K562 (cell line): ENCODE data around the gene ADIG. TPM values are rescaled to one million over a fixed set of nuclear protein-coding genes. Genes with fewer than 3 reads are reported as not detected.
A peak's percentile ranks its signal among the peaks of the same experiment; 100 is the strongest.

Source experiments
- CTCFL ChIP-seq: IDR thresholded peaks from 2 replicates; pipeline ENCODE4 v1.6.1; 2011; ENCODE audit warnings: borderline replicate concordance, low read depth, mild to moderate bottlenecking, moderate library complexity, low read length; ENCODE audit not compliant: insufficient read depth, poor library complexity, severe bottlenecking
- HNRNPLL ChIP-seq: fragments of 200-400 bp; formaldehyde crosslinking; IDR thresholded peaks from 2 replicates; pipeline ENCODE4 v1.6.1; 2017; ENCODE audit warnings: low read length, low read depth, mild to moderate bottlenecking; ENCODE audit not compliant: poor library complexity, severe bottlenecking
- MEF2A ChIP-seq: IDR thresholded peaks from 2 replicates; pipeline ENCODE4 v1.6.1; 2011; ENCODE audit warnings: low read depth, mild to moderate bottlenecking, low read length, moderate library complexity; ENCODE audit not compliant: control insufficient read depth
- PCBP1 ChIP-seq: fragments of 200-400 bp; formaldehyde crosslinking; IDR thresholded peaks from 2 replicates; pipeline ENCODE4 v1.6.1; 2018; ENCODE audit warnings: mild to moderate bottlenecking, low read depth, low read length; ENCODE audit not compliant: poor library complexity, severe bottlenecking
- PRDM10 ChIP-seq: fragments of 450-650 bp; IDR thresholded peaks from 2 replicates; pipeline ENCODE4 v1.6.1; 2018; ENCODE audit not compliant: partially characterized antibody
- RAD51 ChIP-seq: fragments of 450-650 bp; IDR thresholded peaks from 2 replicates; pipeline ENCODE4 v1.7.1; 2016; ENCODE audit warnings: low read depth, mild to moderate bottlenecking, borderline replicate concordance
- RBFOX2 ChIP-seq: fragments of 200-400 bp; formaldehyde crosslinking; IDR thresholded peaks from 2 replicates; pipeline ENCODE4 v1.6.1; 2017; ENCODE audit warnings: low read depth, mild to moderate bottlenecking, low read length, moderate library complexity
- RCOR1 ChIP-seq, 2 experiments: IDR thresholded peaks; 2 replicates each; pipeline ENCODE4 v1.6.1; 2012; ENCODE audit warnings: low read depth in 2 of 2, low read length in 2 of 2, borderline replicate concordance in 1 of 2, improper control_type of control experiment in 1 of 2
- SMARCA5 ChIP-seq: fragments of 450-650 bp; IDR thresholded peaks from 2 replicates; pipeline ENCODE4 v1.6.1; 2016
- ZNF23 ChIP-seq: fragments of 250-450 bp; sonication (Bioruptor Pico); IDR thresholded peaks from 2 replicates; pipeline ENCODE4 v1.4.0; 2020; ENCODE audit warnings: mild to moderate bottlenecking
- polyA plus RNA-seq, 8 experiments: library from polyadenylated mRNA; depleted of rRNA in 4 of 8; stranded (reverse) in 5 of 8; unstranded in 3 of 8; fragments of >200 nt; fragmentation: Nextera tagmentation in 2 of 8; fragmentation: Illumina TruSeq in 1 of 8; extraction: Ambion mirVana in 2 of 8; extraction: Trizol in 1 of 8; gene quantifications; 2 replicates each; pipeline versions ENCODE4 v1.2.1 to v1.2.3, GENCODE V29; 2011 to 2014; ENCODE audit warnings: inconsistent platforms in 1 of 8, missing spikeins in 1 of 8
- total RNA-seq, 7 experiments: library from RNA; depleted of rRNA in 6 of 7; stranded (reverse); fragments of >200 nt in 6 of 7; fragmentation: Illumina TruSeq in 2 of 7; extraction: Trizol in 2 of 7; gene quantifications; 2 replicates each; pipeline versions ENCODE4 v1.2.1 to v1.2.3, GENCODE V29; 2011 to 2021; ENCODE audit warnings: low replicate concordance in 1 of 7
- TF ChIP-seq, protein P1 (sequence below): sonication (generic); formaldehyde crosslinking; IDR thresholded peaks from 2 replicates; pipeline ENCODE4 v1.9.0; 2022; ENCODE audit warnings: mild to moderate bottlenecking, missing genetic modification reagents
- TF ChIP-seq, protein P2 (sequence below): fragments of 450-650 bp; formaldehyde crosslinking; IDR thresholded peaks from 2 replicates; pipeline ENCODE4 v1.4.0; 2020; ENCODE audit warnings: mild to moderate bottlenecking, moderate library complexity
- TF ChIP-seq, protein P3 (sequence below): sonication (generic); formaldehyde crosslinking; IDR thresholded peaks from 2 replicates; pipeline ENCODE4 v1.8.1; 2023; ENCODE audit warnings: mild to moderate bottlenecking, missing genetic modification reagents, moderate library complexity
- TF ChIP-seq, protein P4 (sequence below): fragments of 450-650 bp; formaldehyde crosslinking; IDR thresholded peaks from 2 replicates; pipeline ENCODE4 v1.4.0; 2022; ENCODE audit warnings: missing genetic modification characterization
- TF ChIP-seq, protein P5 (sequence below): fragments of 200-800 bp; sonication (Bioruptor generic); IDR thresholded peaks from 2 replicates; pipeline ENCODE4 v1.6.1; 2017; ENCODE audit warnings: missing genetic modification characterization, missing compliant biosample characterization

The ADIG gene
- total and polyA plus RNA-seq, 9 of the 15 experiments (the other 6 are each of a cell fraction or from before 2014, with no cell fraction given), result not detected

DNA sequence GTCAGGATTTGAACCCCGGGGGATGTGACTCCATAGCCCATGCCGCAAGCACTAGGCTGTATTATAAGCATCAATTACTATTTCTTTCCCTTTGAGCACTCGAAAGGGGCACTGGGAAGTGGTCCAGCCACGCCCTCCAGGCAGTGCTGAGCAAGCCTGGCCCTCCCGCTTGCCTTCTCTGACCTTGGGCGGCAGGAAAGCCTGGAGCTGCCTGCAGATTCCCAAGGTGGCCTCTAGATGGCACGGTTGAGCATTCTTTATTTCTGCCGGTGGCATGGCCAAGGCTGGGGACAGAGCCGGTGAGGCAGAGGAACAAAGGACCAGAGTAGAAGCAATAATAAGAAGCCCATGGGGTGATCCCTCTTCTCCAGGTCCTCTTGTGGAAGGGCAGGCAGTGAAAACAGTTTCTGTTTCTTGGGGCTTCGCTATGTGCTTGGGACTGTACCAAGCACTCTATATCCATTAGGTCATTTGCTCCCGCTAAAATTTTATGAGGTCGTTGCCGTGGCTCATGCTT, 52.6 kb downstream of the ADIG start (continued):
- TF ChIP-seq PRDM10, result no peak
- TF ChIP-seq, protein P1, sequence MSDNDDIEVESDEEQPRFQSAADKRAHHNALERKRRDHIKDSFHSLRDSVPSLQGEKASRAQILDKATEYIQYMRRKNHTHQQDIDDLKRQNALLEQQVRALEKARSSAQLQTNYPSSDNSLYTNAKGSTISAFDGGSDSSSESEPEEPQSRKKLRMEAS (CRISPR knock-in tag), result no peak
- TF ChIP-seq HNRNPLL, result no peak
- TF ChIP-seq ZNF23 (CRISPR knock-in tag), result no peak
- TF ChIP-seq CTCFL, result no peak
- TF ChIP-seq RAD51, result no peak
- TF ChIP-seq, protein P2, sequence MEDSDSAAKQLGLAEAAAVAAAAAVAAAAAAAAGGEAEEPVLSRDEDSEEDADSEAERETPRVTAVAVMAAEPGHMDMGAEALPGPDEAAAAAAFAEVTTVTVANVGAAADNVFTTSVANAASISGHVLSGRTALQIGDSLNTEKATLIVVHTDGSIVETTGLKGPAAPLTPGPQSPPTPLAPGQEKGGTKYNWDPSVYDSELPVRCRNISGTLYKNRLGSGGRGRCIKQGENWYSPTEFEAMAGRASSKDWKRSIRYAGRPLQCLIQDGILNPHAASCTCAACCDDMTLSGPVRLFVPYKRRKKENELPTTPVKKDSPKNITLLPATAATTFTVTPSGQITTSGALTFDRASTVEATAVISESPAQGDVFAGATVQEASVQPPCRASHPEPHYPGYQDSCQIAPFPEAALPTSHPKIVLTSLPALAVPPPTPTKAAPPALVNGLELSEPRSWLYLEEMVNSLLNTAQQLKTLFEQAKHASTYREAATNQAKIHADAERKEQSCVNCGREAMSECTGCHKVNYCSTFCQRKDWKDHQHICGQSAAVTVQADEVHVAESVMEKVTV (CRISPR knock-in tag), result no peak
- no peak for TF ChIP-seq RBFOX2
- TF ChIP-seq, protein P3, sequence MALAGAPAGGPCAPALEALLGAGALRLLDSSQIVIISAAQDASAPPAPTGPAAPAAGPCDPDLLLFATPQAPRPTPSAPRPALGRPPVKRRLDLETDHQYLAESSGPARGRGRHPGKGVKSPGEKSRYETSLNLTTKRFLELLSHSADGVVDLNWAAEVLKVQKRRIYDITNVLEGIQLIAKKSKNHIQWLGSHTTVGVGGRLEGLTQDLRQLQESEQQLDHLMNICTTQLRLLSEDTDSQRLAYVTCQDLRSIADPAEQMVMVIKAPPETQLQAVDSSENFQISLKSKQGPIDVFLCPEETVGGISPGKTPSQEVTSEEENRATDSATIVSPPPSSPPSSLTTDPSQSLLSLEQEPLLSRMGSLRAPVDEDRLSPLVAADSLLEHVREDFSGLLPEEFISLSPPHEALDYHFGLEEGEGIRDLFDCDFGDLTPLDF (CRISPR knock-in tag), result no peak
- TF ChIP-seq, protein P4, sequence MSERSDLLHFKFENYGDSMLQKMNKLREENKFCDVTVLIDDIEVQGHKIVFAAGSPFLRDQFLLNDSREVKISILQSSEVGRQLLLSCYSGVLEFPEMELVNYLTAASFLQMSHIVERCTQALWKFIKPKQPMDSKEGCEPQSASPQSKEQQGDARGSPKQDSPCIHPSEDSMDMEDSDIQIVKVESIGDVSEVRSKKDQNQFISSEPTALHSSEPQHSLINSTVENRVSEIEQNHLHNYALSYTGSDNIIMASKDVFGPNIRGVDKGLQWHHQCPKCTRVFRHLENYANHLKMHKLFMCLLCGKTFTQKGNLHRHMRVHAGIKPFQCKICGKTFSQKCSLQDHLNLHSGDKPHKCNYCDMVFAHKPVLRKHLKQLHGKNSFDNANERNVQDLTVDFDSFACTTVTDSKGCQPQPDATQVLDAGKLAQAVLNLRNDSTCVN (CRISPR knock-in tag), result no peak
- TF ChIP-seq, protein P5, sequence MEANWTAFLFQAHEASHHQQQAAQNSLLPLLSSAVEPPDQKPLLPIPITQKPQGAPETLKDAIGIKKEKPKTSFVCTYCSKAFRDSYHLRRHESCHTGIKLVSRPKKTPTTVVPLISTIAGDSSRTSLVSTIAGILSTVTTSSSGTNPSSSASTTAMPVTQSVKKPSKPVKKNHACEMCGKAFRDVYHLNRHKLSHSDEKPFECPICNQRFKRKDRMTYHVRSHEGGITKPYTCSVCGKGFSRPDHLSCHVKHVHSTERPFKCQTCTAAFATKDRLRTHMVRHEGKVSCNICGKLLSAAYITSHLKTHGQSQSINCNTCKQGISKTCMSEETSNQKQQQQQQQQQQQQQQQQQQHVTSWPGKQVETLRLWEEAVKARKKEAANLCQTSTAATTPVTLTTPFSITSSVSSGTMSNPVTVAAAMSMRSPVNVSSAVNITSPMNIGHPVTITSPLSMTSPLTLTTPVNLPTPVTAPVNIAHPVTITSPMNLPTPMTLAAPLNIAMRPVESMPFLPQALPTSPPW (CRISPR knock-in tag), result no peak
- peak; percentile 71; the same call in 1 of the 2 replicates for TF ChIP-seq SMARCA5
- no peak for TF ChIP-seq PCBP1
- no peak for TF ChIP-seq MEF2A
- peak in 1 of 2 experiments; percentile 59; a peak in 2 of 4 replicates for TF ChIP-seq RCOR1 (IDR thresholded peaks at IDR 0.05; ENCODE audit: borderline replicate concordance in 1 of 2, low read depth in 2 of 2, low read length in 2 of 2)
